ENCODE measurements around the gene EFCAB13.

EFCAB13 gene, protein sequence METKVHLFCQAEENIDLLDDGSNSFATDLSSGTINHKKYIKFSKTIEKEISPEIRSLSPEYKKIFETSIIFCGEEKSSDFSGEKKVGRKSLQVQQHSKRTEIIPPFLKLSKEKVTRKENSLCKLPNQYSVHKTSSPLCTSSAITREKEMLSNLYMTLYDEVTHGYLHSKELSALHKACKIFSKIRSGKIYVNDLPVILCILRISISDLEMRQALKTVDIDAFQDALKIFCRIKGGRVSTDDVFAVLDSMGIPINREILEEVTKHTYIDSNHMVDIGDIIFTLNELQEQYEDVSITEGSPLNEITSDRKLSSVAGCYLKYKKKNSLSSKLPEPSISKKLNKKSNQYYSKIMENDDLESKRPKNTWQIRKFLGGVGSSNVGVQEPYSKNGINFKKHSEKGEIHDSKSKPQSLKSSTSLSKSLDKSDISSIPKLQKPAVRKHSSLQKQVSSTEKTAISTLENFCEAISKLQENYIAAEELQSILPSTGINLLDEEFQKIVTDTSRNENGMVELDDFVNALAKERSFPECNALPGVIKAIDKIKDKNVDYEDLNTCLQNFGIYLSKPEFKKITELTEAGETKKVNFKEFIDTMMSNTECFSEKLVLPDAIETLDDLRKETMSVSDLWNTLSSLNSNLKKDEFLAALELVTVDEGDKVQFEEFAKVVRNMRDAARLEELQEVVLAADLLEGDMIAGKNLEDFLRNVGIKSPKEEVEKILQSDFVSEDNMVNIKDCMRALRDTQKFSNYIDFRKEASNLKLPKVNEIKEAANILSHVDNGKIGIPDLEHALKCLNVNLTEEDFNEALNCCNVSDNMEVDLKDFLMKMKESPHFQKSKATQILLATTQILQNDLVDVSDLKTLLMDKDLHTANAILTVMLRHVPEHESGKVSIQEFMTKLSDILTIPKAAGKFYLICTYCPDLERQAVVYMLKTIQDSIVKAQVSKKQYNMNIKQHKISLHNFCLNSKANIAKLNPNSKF

DNA sequence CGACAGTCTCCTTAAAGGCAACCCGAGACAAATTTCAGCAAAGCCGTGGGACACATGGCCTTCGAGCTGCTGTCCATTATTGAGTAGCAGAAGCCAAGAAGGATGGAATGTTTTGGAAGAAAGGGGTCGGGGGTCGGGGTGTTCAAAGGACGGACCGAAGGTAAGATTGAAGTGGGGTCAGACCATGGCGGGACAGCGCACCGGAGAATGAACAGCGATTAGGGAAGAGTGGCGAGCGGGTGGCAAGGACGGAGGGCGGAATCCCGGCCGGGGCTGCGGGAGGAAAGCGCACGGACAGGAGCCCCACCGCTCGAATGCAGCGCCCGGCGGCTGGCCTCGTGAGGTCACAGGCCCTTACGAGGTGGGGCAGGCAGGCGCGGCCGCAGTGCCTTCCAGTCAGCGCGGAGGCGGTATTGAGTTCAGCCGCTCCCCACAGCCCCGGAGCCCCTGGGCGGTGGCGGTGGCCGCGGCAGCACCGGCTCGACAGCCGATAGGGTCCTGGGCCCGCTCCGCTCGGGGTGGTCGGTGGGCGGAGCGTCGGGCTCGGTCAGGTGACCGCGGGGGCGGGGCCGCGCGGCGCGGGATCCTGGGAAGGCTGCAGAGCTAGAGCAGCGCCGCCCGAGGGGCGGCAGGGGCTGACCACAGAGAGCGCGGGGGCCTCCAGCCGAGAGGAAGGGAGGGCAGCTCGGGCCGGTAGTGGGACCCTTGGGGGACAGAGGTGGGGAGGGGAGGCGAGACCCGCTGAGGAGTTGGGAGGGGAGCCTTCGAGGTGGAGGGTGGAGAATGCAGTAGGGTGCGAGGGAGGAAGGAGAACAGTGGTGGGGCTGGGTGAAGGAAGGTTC is at the start of gene EFCAB13:
Gene EFCAB13, plus strand, starts transcription at position 574 of the 842 bp plus-strand sequence. CDS start 4,399 bp downstream, outside the sequence.
- peak; percentile 98 for DNase-seq

DNA sequence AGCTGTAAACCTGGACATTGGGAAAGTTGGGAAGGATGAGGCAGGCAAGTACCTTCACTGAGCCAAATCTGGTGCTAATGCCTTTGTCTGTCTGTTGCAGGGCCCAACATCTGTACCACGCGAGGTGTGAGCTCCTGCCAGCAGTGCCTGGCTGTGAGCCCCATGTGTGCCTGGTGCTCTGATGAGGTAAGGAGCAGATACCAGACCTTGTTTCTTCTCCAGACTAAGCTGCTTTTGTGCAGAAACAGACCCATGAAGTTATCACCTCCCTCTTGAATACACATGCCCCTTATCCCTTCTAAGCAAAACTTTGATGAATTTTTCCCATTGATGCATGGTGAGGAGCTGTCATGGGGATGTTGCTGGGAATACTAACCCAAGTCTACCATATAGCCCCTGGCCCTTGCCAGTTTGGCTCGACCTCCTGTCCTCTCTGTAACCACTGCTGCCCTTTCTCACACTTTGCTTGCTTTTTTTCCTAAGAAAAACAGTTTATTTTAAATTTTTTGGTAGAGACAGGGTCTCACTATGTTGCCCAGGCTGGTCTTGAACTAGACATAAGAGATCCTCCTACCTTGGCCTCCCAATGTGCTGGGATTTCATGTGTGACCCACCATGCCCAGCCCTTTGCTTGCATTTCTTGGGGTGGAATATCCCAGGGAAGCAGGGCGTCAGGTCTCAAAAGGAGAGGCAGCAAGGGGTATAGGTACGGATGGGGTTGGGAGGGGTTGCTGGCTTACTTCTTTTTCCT is 49.3 kb upstream of the EFCAB13 start:
- no peak for DNase-seq

DNA sequence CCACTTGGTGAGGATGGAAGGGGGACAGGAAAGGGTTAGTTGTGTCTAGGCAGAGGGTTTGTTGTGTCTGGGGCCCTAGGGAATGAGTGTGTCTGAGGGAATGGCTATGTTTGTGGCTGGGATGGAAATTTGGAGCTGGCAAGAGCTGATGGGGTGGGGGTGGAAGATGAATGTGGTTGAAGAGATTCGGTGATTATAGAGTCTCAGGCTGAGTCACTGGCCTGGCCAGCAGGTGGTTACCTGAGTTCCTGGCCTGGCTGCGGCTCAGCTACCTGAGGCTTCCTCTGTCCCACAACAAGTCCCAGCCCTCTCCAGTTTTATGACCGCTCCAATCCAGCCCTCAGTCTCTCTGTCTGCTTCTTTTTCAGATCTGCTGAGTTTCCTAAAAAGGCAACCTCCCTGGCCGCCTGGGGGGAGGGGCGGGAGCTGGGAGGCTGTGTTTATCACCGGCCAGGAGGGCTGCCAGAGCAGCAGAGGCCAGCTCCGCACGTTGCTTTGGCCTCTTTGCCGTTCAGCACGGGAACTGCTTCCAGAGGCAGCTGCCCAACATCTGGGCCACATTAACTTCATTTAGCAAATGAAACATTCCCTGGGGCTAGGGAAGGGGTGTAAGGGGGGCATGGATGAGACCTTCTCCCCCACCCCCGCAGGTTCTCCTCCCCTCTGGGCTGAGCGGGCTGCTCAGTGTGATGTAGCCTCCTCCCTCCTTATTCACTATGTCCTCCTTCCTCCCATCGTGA is 48.3 kb upstream of the EFCAB13 start:
- DNase-seq: peak; percentile 100

DNA sequence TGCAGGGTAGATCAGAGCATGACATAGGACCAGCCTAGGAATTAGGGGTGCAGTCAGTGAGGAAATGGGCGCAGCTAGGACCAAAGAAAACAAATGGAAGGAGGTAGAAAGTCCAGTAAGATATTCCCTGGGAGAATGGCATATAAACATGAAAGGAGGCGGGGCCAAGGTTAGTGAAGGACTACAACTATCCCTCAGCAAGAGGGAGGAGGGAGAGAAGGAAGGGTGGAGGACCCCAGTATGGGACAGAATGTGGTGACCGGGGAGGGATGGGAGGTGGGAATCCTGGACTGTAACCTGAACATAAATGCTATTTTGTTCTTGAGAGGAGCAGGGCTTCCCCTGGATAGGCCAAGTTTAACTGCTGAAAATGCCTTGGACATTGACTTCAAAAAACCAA is 47.3 kb upstream of the EFCAB13 start:
- no peak for DNase-seq

DNA sequence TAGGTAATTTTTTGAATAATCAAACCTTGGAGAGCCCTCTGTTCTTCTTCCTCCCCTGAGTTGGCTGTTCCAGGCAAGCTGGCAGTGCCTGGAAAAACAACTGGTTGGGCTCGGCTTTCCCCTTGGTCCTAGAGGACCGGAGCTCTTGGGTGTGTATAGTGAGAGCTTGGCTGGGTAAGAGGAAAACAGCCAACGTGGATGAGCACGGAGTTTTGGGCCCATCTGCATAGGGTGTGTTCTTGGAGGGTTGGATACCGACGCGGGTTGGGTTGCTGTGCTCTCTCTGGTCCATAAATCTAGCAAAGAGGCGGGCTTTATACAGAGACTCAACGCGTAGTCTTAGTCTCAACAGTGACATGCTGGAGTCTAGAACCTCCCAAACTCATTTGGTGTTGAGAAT is 46.9 kb upstream of the EFCAB13 start:
- peak; percentile 86 for DNase-seq

DNA sequence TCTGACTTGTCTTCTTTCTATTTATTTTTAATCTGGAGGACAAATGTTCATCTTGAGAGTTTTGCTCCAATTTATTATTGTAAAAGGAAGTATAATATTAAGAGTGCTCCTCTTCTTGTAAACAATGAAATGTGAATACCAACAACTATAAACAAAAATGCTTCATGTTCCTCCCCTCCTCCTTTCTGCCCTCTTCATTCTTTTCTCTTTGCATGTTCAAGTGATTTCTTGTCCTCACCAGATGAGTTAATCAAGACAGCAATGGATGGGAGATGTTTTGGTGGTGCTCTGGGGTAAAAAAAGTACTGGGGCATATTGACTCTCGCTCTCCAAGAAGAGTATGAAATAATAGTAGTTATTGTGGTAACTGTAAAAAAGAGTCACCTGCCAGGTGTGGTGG is 45.8 kb upstream of the EFCAB13 start:
- DNase-seq: no peak

DNA sequence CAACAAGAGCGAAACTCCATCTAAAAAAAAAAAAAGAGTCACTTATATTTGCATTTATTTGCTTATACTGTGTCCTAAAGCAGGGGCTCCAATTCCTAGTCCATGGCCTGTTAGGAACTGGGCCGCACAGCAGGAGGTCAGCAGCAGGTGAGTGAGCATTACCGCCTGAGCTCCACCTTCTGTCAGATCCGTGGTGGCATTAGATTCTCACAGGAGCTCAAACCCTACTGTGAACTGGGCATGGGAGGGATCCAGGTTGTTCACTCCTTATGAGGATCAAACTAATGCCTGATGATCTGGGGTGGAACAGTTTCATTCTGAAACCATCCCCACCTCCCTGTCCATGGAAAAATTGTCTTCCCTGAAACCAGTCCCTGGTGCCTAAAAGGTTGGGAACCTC is 45.2 kb upstream of the EFCAB13 start:
- no peak for DNase-seq

DNA sequence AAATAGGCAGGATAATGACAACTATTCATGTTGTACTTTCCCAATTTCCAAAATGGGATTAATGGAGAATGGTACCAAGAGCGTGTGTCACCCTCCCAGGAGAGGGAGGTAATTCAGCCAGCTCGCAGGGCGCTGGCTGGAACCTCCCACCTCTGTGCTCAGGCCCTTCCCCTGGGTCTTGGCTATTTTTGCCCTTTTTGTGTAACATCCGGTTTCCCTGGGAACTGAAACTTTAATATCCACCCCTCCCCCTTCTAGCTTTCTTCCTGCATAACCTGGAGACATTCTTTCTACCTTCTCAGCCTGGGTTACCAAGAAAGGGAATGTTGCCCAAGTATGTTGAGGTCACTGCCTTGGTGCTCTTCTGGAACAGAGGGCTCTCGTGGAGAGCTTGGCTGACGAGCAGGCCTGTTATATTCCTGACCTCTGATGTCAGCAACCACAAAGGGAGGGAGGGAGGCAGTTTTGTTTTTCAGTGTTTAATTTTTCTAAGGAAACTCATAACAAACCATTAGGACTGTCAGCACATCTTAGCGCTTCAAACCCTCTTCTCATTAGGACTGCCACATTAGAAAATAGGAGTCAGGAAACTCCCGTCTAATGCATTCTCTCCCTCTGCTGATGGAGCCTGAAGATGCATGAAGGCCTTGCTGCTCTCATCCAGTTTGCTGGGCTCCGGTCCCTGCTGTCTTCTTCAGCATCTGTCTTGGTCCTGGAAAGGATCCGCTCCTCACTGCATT is 44.5 kb upstream of the EFCAB13 start:
- DNase-seq: peak; percentile 94

DNA sequence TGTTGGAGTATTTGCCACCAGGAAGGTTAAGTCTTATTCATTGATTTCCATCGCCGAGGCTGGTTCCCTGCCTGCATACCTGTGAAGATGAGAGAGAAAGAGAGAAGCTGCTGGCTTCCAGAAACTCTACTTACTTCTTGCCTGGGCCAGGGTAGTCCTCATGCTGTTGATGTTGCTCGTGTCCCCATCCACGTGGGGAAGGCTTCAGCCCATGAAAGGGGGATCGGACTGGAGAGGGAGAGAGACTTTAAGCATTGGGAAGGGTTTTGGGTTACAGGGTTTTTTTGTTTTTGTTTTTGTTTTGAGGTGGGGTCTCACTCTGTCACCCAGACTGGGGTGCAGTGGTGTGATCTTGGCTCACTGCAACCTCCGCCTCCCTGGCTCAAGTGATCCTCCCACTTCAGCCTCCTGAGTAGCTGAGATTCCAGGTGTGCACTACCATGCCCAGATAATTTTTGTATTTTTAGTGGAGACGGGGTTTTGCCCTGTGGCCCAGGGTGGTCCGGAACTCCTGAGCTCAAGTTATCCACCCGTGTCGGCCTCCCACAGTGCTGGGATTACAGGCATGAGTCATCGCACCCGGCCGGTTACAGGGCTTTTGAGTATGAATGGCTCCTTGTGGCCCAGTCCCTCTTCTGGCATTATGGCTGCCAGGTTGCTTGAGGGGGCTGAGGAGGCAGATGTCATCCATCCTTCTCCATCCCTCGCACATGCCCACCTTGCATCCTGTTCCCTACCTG is 43.5 kb upstream of the EFCAB13 start:
- DNase-seq: peak; percentile 73

DNA sequence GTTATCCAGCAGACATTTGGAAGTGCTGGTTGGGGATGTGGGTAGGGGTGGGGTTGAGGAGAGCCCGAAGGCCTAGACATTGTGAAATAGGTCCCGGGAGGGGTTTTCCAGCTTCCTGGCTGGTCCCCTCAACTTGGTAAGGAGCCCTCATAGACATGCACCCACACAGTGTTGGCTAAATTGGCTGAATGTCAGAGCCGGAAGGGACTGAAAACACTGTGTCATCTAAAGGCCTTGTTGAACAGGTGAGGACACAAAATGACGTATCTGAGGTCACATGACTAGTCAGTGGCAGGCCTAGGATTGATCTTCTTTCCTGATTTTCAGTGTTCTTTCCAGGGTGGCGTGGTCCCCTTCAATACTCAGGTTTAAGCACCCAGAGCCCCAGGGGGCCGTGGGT is 42.5 kb upstream of the EFCAB13 start:
- DNase-seq: no peak

DNA sequence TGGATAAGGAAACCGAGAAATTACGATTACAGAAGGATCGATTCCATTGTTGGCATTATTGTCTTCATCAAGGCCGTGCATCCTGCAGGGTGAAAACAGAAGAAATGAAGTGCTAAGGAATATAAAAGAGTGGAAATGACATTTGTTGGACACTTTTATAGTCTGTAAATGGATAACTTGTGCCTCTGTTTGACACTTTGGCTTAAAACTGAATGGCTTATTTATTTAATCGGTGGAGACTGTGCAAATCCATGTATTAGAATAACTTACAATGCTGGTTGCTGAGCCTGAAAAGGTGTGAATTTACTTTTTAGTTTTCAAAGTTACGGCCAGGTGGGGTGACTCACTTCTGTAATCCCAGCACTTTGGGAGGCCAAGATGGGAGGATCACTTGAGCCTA is 38.8 kb upstream of the EFCAB13 start:
- no peak for DNase-seq

DNA sequence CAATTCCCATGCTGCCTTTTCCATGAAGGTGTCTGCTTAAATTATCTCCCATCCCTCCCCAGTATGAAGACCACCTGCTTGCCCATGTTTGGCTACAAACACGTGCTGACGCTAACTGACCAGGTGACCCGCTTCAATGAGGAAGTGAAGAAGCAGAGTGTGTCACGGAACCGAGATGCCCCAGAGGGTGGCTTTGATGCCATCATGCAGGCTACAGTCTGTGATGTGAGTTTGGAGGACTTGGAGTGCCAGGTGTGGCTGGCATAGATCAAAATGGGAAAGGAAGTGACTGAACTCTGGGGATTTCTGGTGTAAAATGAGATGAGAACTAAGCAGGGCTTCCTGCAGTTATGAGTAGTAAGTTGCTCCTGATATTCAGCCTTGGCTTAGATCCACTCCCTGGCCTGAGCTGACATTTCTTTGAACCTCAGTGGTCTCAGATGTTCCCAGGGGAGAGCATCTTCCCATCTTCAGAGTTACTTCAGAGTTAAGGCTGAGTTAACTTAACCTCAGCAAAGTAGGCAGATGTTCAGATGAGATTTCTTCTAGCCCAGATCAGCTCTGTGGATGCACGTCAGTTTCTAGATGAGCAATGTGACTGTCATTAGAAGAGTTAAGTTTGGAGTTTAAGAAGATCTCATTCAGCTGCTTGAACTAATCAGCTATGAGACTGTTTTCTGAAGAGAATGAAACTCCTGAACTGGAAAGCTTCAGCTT is 37.4 kb upstream of the EFCAB13 start:
- no peak for DNase-seq

DNA sequence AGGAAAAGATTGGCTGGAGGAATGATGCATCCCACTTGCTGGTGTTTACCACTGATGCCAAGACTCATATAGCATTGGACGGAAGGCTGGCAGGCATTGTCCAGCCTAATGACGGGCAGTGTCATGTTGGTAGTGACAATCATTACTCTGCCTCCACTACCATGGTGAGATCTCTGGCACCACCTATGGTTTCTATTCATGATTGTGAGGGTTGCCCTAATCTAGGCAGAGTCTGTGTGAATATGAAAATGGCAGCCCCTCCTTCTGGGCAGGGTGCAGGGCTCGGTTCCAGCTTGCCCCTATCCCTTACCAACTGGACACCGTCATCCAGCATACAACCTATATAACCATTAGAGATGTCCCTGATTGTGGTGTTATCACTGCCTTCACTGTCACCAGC is 36.7 kb upstream of the EFCAB13 start:
- no peak for DNase-seq

DNA sequence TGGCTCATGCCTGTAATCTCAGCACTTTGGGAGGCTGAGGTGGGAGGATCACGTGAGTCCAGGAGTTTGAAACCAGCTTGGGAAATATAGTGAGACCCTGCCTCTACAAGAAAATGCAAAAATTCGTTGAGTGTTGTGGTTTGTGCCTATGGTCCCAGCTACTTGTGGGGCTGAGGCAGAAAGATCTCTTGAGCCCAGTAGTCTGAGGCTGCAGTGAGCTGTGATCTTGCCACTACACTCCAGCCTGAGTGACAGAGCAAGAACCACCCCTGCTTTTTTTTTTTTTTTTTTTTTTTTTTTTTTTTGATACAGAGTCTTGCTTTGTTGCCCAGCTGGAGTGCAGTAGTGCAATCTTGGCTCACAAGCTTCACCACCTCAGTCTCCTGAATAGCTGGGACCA is 36.1 kb upstream of the EFCAB13 start:
- DNase-seq: no peak

DNA sequence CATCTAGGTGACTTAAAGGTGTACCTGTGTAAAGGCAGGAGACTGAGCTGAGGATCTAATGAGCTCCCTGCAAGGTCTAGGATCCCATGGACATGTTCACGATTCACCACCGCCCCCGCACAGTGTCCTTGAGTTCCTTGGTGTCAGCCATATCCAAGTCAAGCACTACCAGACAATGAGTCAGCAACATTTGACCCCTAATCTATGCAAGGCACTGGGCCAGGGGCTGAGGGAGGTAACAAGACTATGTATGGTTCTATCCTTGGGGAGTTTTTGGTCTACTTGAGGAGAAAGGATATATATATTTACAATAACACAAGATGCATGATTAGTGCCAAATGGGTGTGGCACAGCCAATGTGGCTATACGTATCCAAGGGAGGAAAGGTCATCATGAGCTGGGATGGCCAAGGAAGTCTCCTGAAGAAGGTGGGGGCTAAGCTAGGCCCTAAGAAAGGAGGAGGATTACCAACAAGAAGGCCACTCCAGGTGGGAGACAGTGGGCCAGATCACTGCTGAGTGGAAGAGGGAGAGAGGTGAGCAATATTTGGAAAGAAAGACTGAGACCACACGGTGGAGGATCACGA is 35.1 kb upstream of the EFCAB13 start:
- no peak for DNase-seq

DNA sequence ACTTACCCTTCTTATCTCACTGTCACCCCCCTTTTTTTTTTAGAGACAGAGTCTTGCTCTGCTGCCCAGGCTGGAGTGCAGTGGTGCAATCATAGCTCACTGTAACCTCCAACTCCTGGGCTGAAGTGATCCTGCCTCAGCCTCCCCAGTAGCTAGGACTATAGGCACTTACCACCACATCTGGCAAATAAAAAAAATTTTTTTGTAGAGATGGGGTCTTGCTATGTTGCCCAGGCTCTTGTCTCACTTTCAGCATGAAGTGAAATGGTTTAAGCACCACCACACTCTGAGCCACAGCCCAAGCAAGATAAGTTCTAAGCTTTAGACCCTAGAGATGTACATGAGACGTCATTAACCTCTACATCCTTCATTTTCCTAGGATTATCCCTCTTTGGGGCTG is 34.5 kb upstream of the EFCAB13 start:
- DNase-seq: no peak

DNA sequence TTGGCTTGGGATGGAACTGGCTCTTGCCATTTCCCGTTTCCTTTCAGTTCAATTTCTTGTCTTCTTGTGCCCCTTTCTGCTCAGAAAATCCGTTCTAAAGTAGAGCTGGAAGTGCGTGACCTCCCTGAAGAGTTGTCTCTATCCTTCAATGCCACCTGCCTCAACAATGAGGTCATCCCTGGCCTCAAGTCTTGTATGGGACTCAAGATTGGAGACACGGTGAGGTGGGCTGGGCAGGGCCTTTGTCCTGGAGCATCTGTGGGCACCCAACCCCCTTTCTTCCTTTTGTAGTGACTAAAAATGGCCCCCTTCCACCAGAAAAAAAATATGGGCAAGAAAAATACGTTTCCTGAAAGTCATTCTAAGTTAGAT is 32.9 kb upstream of the EFCAB13 start:
- DNase-seq: no peak

DNA sequence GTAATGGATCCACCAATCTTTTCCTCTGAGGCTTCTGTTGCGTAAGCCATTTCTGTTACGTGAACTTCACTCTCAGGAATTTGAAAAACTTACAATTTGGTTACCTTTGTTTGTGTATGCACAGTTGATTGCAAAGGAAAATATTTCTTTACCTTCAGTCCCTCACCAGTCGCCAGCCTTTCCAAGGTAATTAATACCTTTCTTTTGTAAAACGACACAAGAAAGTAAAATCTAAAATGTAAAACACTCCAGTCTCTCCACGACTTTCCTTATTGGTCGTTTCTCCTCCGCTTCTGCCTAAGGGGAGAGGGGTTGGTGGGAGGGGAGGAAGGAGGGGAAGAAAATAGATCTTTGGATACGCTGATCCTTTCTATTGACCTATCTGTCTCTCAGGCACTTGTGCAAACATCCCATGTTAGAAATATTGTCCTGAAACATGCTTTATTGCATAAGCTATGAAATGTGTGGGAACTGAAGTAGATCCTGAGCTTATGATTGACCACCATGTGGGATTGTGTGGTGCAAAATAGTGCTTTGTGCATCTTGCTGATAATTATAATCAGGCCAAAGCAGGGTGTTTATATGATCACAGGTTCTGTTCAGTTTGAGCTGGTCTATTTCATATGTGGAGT is 32.4 kb upstream of the EFCAB13 start:
- DNase-seq: no peak
